Stimulated activated CD8-positive, alpha-beta memory T cell treated with anti-CD3 and anti-CD28 coated beads, Interleukin-7, amount 100 ng/mL, for 24 hours (primary cell): ENCODE measurements around the gene B4GALT6.

Source experiments
- DNase-seq: peaks from one replicate; pipeline ENCODE4 v3.0.0-alpha.2; 2020; ENCODE audit warnings: low read depth

Gene B4GALT6

DNA sequence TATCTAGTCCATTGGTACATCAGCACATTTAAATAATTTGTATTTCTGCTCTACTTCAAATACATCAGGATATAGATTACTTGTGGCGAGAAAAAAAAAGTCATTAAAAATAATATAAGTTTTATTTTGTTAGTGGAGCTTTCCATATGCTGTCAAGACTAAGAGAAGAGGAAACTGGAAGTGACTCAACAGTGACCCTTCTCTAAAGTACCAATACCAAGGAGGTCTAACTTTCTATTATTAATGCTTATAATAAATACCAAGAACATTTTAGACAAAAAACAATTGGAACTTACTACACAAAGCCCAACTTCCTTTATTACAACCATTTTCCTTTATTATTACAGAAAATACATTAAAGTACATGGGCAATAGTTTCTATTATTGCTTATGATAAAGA is 52.9 kb downstream of the B4GALT6 start:
- no peak for DNase-seq

DNA sequence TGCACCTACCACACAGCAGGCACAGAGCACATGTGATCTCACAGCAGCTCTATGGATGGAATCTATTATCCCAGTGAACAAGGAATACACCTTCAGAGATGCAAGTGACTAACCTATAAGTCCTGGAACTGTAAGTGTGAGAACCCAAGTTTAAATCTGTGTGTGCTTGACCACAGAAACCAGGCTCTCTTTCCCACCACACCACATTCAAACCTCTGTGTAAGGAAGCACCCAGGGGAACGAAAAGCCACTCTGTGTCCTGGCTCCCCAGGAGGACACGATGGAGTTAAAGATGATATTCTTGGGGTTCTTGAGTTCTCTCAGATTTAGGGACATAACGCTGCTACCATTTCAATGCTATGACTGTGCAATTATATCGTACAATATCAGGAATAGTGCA is 53.8 kb downstream of the B4GALT6 start:
- DNase-seq: no peak

DNA sequence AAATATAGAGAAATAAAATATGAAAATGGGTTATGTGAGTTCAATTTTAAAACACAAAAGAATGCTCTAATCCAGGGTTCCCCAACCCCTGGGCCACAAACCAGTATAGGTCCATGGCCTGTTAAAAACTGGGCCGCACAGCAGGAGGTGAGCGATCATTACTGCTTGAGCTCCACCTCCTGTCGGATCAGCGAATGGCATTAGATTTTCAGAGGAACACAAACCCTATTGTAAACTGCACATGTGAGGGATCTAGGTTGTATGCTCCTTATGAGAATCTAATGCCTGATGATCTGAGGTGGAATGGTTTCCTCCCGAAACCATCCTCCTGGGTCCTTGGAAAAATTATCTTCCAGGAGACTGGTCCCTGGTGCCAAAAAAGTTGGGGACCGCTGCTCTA is 58.0 kb downstream of the B4GALT6 start:
- DNase-seq: no peak

DNA sequence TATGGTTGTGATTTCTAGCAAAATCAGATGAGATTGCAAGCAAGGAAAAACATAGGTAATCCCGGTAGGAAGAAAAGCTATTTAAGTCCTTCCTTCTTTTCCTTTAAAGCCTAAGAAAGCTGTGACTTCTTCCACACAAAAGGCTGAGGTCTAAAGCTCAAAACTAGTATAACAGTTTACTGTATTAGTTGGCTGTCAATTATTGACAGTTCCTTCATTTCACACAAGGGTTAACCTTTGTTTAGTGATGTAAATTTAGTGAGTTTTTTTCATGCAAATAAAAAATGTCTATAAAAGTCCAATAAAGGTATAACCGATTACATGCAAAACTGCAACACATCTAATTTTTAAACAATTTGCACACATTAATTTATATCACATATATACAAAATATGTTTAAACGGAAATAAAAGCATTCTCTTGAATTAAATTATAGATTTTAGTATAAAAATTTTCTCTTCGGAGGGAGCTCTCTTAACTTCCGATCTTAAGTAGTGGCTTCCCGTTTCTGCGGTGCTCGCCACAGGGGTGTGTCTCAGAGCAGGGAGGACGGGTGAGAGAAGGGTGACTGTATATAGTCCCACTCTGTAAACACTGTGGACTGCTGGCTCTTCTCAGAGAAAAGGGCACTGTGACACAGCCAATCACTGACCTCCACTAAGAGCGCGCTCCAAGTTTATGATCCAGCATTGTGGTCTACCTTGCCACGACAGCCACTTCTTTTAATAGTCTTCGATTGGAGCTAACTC is 59.3 kb downstream of the B4GALT6 start:
- DNase-seq: no peak

DNA sequence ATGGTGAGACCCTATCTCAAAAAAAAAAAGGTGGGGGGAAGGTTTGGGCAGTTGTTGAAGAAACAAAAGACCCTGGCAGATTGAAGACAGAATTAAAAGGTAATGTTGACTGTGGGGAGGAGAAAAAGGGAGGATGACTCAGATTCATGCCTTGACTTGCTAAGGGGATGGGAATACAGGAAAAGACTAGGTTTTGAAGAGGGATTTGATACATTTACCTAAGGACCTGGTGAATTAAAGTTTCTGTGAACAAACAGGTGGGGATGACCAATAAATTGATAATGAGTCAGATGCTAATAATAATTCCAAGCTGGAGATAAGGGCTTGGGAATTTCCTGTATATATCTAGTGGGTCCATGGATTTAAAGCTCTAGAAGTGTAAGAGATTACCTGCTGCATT is 65.1 kb downstream of the B4GALT6 start:
- no peak for DNase-seq

DNA sequence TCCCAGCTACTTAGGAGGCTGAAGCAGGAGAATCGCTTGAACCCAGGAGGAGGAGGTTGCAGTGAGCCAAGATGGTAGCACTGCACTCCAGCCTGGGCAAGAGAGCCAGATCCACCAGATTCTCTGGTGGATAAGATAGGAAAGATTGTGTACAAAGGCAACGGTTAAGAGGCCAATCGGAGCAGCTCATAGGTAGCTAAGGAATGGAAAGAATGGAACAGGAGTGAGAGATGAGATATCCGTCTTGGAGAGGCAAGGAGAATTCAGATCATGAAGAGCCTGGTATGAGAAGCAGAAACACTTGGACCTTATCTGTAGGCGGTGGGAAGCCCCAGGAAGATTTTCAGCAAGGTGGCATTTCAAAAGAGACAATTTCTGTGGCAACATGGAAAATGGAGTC is 65.6 kb downstream of the B4GALT6 start:
- DNase-seq: no peak

DNA sequence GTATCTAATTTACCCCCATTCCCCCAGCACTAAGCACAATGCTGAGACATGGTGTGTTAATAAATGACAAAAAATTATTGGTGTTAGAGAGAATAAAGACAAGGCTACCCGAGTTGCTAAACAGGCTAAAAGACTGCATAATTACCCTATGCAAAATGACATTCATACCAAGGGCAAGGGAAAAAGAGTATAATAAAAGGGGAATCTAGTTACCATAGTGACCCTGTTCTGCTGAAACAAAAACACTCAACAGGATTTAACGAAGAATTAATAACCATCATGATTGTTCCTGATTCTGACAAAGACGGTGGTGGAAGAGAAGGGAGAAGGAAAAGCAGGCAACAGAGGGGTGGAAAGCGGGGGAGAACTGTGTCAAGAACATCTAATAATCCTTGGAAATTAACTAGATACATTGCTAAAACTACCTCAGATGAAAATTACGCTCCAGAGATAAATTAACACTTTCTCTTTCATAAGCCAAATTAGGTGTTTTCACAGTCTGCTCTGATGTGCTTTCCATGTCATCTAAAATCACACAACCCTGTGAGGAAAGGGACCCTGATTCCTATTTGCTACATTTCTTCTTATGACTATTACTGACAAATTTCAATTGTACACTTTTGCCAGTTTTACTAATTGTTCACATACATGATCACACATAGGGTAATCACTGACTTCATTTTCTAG is 67.2 kb downstream of the B4GALT6 start:
- DNase-seq: no peak

DNA sequence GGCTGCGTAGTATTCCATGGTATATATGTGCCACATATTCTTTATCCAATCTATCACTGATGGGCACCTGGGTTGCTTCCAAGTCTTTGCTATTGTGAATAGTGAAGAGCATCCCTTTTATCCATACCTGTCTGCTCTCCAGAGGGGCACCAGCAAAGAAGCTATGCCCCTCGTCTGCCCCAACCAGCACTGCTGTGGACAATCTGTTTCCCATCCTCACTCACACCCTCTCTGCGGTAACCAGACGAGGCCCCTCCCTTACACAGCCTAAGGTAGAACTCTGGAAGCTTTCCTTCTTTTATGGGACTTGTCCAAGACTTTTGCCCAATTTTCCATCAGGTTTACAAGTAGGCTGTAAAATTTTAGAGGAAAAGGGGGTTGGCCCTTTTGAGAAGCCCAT is 67.8 kb downstream of the B4GALT6 start:
- no peak for DNase-seq

DNA sequence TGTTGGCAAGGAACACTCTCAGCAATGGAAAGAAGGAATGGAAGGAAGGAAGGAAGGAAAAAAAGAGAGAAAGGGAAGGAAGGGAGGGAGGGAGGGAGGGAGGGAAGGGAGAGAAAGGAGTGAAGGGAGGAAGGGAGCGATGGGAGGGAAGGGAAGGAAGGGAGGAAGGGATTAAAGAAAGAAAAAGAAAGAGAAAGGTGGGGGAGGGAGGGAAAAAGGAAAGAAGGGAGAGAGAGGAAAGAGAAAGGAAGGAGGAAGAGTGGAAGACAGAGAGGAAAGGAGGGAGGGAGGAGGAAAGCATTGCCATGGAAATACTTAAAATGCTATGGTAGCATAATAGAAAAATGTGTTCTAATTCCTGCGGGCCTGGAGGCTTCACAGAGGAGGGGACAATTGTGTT is 70.3 kb downstream of the B4GALT6 start:
- DNase-seq: no peak

DNA sequence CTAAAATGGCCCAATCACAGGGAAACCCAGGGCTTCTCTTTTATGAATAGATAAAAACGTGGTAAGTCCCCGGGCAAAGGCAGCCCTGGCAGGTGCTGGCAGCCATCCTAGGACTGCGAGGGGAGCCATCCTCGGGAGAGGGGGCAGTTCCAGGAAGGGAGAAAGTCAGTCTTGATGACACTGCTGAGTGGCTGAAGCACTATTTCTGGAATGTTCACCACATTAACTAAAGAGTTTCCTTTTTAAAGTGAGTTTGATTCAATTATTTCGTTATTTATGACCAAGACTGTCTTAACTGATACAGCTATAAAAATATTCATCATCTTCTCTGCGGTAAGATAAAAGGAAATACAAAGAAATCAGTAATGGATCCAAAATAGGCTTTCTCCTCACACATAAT is 72.3 kb downstream of the B4GALT6 start:
- DNase-seq: no peak

DNA sequence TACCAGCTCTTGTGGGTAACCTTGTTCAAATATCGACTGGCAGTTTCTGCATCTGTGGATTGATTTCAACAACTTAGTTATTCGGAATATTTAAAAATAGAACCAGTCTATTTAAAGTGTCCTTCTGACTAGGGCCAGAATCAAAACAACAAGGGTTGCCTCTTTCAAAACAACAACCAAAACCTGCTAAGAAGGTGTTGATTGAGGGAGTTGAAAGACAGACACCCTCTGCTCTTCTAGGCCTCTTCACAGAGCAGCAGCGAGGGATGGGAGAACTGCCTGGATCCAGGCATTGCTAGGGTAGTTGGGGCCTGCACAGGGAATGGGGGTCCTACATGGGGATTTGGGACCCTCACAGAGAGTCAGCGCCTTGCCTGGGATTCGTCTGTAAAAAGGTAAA is 72.9 kb downstream of the B4GALT6 start:
- DNase-seq: no peak

DNA sequence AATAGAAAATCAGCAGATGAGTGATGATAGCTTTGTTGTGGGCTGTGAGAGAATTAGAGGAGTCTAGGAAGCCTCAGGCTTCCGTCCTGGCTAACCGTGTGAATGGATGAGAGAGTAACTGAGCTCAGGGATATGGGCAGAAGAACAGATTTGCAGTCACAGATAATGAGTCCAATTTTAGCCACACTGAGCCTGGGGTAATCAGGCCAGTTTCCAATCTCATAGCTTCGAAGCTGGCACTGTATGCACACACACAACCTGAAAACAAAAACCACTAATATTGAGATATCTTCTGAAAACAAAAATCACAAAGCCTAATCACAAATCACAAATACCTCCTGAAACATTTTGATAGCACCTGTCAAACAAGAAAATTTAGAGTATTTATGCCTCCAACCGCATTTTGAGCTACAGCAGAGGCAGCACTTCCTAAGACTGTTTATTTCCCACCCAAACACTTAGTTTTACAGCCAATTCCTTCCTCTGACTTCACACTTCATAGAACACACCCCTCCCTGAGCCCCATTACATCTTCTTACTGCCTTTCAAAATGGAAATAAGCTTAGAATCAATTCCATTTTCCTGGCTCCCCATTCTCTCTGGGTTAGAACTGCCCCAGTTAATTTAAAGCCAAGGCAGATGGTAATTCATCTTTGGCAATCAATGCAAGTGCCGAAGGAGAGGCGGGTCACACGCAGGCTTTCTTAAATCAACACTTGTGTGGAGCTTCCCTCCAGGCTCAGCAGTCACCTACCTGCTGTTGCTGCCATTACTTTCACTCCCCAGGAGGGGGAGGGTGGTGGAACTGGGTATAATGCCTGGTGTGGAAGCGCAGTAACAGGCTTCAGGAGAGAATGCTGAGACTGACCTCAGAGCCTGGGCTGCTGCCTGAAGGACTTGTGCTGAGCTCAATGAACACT is 73.8 kb downstream of the B4GALT6 start:
- DNase-seq: no peak

DNA sequence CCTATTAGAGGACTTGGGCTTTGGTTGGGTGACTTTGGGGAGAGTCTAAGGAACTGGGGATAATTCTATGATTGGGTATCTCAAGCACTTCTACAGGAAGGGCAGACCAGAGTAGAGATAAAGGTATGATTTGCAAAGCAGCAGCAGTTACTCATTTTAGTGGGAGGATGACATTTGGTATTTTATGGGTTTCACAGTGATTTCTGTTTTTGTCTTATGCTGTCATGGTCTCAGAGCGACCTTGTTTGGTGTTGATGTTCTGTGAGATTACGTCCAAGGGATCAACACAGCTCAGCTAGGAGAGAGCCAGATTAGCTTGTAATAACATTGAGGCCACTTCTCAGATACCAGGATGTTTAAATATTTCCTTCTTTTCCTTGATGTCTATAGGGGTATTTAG is 74.5 kb downstream of the B4GALT6 start:
- DNase-seq: no peak

DNA sequence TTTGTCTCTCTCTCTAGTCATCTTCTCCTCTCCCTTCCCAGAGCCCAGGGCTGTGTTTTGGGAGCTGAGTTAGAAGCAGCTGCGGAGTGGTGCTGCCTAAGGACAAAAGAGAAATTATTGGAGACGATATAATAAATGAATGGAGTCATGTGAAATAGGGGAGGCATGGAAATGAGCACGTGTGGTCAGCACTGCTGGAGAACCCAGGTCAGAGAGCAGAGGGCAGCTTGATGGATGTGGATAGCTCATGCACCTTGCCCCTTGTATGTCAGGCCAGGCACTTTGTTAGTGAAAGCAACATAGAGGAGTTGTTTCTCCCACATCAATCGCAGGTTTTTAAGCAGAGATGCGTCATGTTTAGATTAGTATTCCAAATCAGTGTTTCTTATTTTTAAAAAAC is 77.0 kb downstream of the B4GALT6 start:
- no peak for DNase-seq

DNA sequence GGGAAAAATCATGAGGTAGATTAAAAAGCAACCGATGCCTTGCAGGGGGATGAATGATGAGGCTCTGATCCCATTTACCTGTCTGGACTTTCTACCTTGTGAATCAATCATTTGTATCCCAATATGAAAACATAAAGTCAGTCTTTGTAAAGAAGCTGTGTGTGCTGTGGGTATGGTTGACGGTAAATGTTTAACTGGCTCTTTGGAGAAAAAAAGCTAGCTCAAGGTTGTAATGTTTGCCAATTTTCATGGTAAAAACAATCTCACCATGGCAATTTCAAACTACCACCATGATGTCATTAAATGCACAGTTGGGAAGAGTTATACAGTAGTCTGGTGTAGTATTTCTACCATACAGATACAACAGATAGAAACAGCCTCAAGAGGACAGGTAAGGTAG is 78.1 kb downstream of the B4GALT6 start:
- DNase-seq: no peak

DNA sequence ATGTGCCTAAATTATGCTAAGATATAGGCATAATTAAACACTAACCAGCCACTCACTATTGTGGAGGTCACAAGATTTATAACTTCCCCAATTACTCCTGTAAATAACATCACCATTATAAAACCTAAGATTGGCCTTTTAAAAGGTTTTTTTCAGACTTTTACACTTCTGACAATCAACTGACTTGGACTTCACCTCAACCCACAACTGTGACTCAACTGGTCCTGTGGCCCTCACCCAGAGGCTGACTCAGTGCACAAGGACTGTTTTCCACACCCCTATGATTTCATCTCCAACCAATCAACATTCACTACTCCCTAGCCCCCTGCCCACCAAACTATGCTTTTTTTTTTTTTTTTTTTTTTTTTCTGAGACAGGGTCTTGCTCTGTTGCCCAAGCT is 81.1 kb downstream of the B4GALT6 start:
- no peak for DNase-seq

DNA sequence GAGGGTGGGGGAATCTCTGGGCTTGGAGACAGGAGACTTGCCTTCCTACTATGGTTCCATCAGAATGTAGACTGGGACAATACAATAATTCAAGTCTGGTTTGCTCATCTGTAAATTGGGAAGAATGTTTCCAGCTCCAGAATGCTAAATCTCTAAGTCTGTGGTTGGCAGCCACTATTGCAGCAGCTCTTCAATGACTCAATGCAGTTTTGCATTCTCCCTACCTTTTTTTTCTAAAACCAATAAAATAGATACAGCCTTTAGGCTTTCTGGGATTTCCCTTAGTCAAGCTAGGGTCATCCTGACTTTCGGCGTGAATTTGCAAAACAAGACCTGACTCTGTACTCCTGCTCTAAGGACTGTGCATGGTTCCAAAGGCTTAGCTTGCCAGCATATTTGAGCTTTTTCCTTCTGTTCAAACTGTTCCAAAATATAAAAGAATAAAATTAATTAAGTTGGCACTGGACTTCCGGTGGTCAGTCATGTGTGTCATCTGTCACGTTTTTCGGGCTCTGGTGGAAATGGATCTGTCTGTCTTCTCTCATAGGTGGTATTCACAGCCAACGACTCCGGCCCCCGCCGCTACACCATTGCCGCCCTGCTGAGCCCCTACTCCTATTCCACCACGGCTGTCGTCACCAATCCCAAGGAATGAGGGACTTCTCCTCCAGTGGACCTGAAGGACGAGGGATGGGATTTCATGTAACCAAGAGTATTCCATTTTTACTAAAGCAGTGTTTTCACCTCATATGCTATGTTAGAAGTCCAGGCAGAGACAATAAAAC is 86.2 kb downstream of the B4GALT6 start:
- DNase-seq: no peak

DNA sequence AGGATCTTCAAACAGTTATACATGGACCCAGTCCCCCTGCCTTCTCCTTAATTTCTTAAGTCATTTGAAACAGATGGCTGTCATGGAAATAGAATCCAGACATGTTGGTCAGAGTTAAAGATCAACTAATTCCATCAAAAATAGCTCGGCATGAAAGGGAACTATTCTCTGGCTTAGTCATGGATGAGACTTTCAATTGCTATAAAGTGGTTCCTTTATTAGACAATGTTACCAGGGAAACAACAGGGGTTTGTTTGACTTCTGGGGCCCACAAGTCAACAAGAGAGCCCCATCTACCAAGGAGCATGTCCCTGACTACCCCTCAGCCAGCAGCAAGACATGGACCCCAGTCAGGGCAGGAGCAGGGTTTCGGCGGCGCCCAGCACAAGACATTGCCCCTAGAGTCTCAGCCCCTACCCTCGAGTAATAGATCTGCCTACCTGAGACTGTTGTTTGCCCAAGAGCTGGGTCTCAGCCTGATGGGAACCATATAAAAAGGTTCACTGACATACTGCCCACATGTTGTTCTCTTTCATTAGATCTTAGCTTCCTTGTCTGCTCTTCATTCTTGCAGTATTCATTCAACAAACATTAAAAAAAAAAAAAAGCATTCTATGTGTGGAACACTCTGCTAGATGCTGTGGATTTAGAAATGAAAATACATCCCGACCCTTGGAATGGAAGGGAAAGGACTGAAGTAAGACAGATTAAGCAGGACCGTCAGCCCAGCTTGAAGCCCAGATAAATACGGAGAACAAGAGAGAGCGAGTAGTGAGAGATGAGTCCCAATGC is 88.1 kb downstream of the B4GALT6 start:
- no peak for DNase-seq

DNA sequence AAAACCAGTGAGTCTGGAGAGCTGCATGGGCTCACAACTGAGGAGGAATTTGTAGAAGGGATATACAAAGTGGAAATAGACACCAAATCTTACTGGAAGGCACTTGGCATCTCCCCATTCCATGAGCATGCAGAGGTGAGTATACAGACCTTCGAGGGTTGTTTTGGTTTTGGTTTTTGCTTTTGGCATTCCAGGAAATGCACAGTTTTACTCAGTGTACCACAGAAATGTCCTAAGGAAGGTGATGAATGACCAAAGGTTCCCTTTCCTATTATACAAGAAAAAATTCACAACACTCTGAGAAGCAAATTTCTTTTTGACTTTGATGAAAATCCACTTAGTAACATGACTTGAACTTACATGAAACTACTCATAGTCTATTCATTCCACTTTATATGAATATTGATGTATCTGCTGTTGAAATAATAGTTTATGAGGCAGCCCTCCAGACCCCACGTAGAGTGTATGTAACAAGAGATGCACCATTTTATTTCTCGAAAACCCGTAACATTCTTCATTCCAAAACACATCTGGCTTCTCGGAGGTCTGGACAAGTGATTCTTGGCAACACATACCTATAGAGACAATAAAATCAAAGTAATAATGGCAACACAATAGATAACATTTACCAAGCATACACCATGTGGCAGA is 89.1 kb downstream of the B4GALT6 start:
- DNase-seq: no peak

DNA sequence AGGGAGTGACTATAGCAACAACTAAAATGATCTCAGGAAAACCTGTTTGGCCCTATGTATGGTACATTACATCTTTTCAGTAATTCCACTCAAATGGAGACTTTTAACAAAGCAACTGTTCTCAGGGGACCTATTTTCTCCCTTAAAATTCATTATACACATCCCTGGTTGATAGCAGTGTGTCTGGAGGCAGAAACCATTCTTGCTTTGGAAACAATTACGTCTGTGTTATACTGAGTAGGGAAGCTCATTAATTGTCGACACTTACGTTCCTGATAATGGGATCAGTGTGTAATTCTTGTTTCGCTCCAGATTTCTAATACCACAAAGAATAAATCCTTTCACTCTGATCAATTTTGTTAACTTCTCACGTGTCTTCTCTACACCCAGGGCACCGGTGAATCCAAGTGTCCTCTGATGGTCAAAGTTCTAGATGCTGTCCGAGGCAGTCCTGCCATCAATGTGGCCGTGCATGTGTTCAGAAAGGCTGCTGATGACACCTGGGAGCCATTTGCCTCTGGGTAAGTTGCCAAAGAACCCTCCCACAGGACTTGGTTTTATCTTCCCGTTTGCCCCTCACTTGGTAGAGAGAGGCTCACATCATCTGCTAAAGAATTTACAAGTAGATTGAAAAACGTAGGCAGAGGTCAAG is 91.7 kb downstream of the B4GALT6 start:
- no peak for DNase-seq
